ENCODE measurements around the gene ODF2L. TPM values are rescaled to one million over a fixed set of nuclear protein-coding genes. Genes with fewer than 3 reads are reported as not detected.

Gene ODF2L
- total RNA-seq, 1 experiment from 2014 or later = 33.6 TPM

- ChIA-PET POLR2A (ENCODE audit: unreplicated experiment) (no interaction called here), CTCF (interaction anchor here (0.6 kb wide), 1 partner anchor 328 kb away, joined by 4 read pairs; no protein-coding TSS in a partner anchor)
- Histone ChIP-seq H3K4me3 (no peak overlapping the region), H3K27ac (no peak overlapping the region), H3K9me2 (ENCODE audit: insufficient read depth) (no peaks in the 10 kb centered on the region), H3K9me3 (ENCODE audit: insufficient read depth, low read depth) (peaks cover 5% of the 10 kb centered on the region; the same call in 1 of the 2 replicates), H3K4me2 (no peak overlapping the region), H4K20me1 (ENCODE audit: insufficient read depth) (no peaks in the 10 kb centered on the region), H2AFZ (no peak overlapping the region), H3K27me3 (ENCODE audit: insufficient read depth, low read depth) (no peaks in the 10 kb centered on the region), H3K79me2 (ENCODE audit: low read depth) (no peaks in the 10 kb centered on the region), H3F3A (ENCODE audit: insufficient read depth, low read depth) (no peaks in the 10 kb centered on the region), H3K4me1 (replicated peaks; ENCODE audit: insufficient read depth) (no peaks in the 10 kb centered on the region), H3K36me3 (ENCODE audit: low read depth) (peaks cover 27% of the 10 kb centered on the region)
- TF ChIP-seq CTCF (conservative IDR thresholded peaks at IDR 0.05) (no peak), EZH2 (IDR thresholded peaks at IDR 0.05; ENCODE audit: low read depth) (no peak)
- BruUV-seq (replicated peaks) = no TSS peak
- intact Hi-C loops (cut with micrococcal nuclease; ENCODE audit: unreplicated experiment) = no loop called here
- no peak for DNase-seq
Measured at GRCh38 chr1:86375688-86376087, 20.4 kb downstream of the ODF2L start.

GRCh38 chr1:86370601-86371022, 25.5 kb downstream of the ODF2L start:
- H3K79me2 ChIP-seq (ENCODE audit: low read depth) = no peaks in the 10 kb centered on the region
- POLR2A ChIA-PET (ENCODE audit: unreplicated experiment) = no interaction called here
- H2AFZ ChIP-seq = no peak overlapping the region
- no peak overlapping the region for H3K27ac ChIP-seq
- no TSS peak for BruUV-seq (replicated peaks)
- H3K4me1 ChIP-seq (replicated peaks; ENCODE audit: insufficient read depth) = no peaks in the 10 kb centered on the region
- TF ChIP-seq CTCF (conservative IDR thresholded peaks at IDR 0.05) (no peak), EZH2 (IDR thresholded peaks at IDR 0.05; ENCODE audit: low read depth) (no peak)
- H3K36me3 ChIP-seq (ENCODE audit: low read depth) = peaks cover 14% of the 10 kb centered on the region; the same call in 1 of the 2 replicates
- CTCF ChIA-PET = no interaction called here
- no peaks in the 10 kb centered on the region for H3F3A ChIP-seq (ENCODE audit: insufficient read depth, low read depth)
- H3K9me2 ChIP-seq (ENCODE audit: insufficient read depth) = no peaks in the 10 kb centered on the region
- no peak overlapping the region for H3K4me3 ChIP-seq
- H3K9me3 ChIP-seq (ENCODE audit: insufficient read depth, low read depth) = no peaks in the 10 kb centered on the region
- H3K4me2 ChIP-seq = no peak overlapping the region
- H3K27me3 ChIP-seq (ENCODE audit: insufficient read depth, low read depth) = no peaks in the 10 kb centered on the region
- intact Hi-C loops (cut with micrococcal nuclease; ENCODE audit: unreplicated experiment) = no loop called here
- H4K20me1 ChIP-seq (ENCODE audit: insufficient read depth) = no peaks in the 10 kb centered on the region
- DNase-seq = no peak

- no peaks in the 10 kb centered on the region for H4K20me1 ChIP-seq (ENCODE audit: insufficient read depth)
- no peak overlapping the region for H3K4me2 ChIP-seq
- ChIA-PET CTCF (no interaction called here), POLR2A (ENCODE audit: unreplicated experiment) (no interaction called here)
- H3K4me1 ChIP-seq (replicated peaks; ENCODE audit: insufficient read depth) = no peaks in the 10 kb centered on the region
- H3K36me3 ChIP-seq (ENCODE audit: low read depth) = peaks cover 3% of the 10 kb centered on the region; the same call in 1 of the 2 replicates
- intact Hi-C loops (cut with micrococcal nuclease; ENCODE audit: unreplicated experiment) = no loop called here
- H3K27me3 ChIP-seq (ENCODE audit: insufficient read depth, low read depth) = no peaks in the 10 kb centered on the region
- no peak overlapping the region for H2AFZ ChIP-seq
- no peaks in the 10 kb centered on the region for H3K79me2 ChIP-seq (ENCODE audit: low read depth)
- H3K27ac ChIP-seq = no peak overlapping the region
- H3K9me2 ChIP-seq (ENCODE audit: insufficient read depth) = no peaks in the 10 kb centered on the region
- H3K9me3 ChIP-seq (ENCODE audit: insufficient read depth, low read depth) = no peaks in the 10 kb centered on the region
- no TSS peak for BruUV-seq (replicated peaks)
- DNase-seq = no peak
- H3K4me3 ChIP-seq = no peak overlapping the region
- H3F3A ChIP-seq (ENCODE audit: insufficient read depth, low read depth) = no peaks in the 10 kb centered on the region
- TF ChIP-seq CTCF (conservative IDR thresholded peaks at IDR 0.05) (no peak), EZH2 (IDR thresholded peaks at IDR 0.05; ENCODE audit: low read depth) (no peak)
Measured at GRCh38 chr1:86365896-86366295, 30.2 kb downstream of the ODF2L start.

All from PC-9 (cell line).